Myocyte (in vitro differentiated cells): ENCODE results near the gene PNLIPRP1. TPM values are rescaled to one million over a fixed set of nuclear protein-coding genes. Genes with fewer than 3 reads are reported as not detected.

ENCODE experiments used
- DNase-seq: peaks from one replicate; pipeline ENCODE4 v3.0.0-alpha.2; 2012; ENCODE audit warnings: low read depth
- total RNA-seq: library from RNA; depleted of rRNA; stranded (reverse); fragments of >200 nt; gene quantifications from 2 replicates; pipeline ENCODE4 v1.2.3, GENCODE V29; 2014

The PNLIPRP1 gene
- total RNA-seq, 1 donor from 2014 or later = not detected

GRCh38 chr10:116599991-116600390, 9.2 kb downstream of the PNLIPRP1 start:
- no peak for DNase-seq

- DNase-seq = no peak
Observed at GRCh38 chr10:116602648-116603400, 12.1 kb downstream of the PNLIPRP1 start.

GRCh38 chr10:116606061-116606483, 15.3 kb downstream of the PNLIPRP1 start:
- peak; percentile 87 for DNase-seq

GRCh38 chr10:116607336-116607735, 16.6 kb downstream of the PNLIPRP1 start:
- no peak for DNase-seq

GRCh38 chr10:116608686-116609594, 18.2 kb downstream of the PNLIPRP1 start:
- no peak for DNase-seq

- no peak for DNase-seq
Observed at GRCh38 chr10:116610443-116611152, 19.8 kb downstream of the PNLIPRP1 start.

GRCh38 chr10:116611153-116611545, 20.4 kb downstream of the PNLIPRP1 start:
- DNase-seq = no peak

- no peak for DNase-seq
Observed at GRCh38 chr10:116612107-116612769, 21.5 kb downstream of the PNLIPRP1 start.

- no peak for DNase-seq
Observed at GRCh38 chr10:116613471-116613870, 22.7 kb downstream of the PNLIPRP1 start.

GRCh38 chr10:116614796-116615195, 24.0 kb downstream of the PNLIPRP1 start:
- DNase-seq = no peak

GRCh38 chr10:116615199-116615776, 24.5 kb downstream of the PNLIPRP1 start:
- peak; percentile 23 for DNase-seq

- DNase-seq = no peak
Observed at GRCh38 chr10:116620423-116621400, 30.0 kb downstream of the PNLIPRP1 start, which contains the start of gene PNLIPRP2. TSS of gene PNLIPRP2 (plus strand) at chr10:116620953.

- no peak for DNase-seq
Observed at GRCh38 chr10:116621476-116621875, 30.7 kb downstream of the PNLIPRP1 start.

- no peak for DNase-seq
Observed at GRCh38 chr10:116621934-116622655, 31.3 kb downstream of the PNLIPRP1 start.

- no peak for DNase-seq
Observed at GRCh38 chr10:116625845-116626244, 35.1 kb downstream of the PNLIPRP1 start.

- DNase-seq = no peak
Observed at GRCh38 chr10:116626815-116627214, 36.1 kb downstream of the PNLIPRP1 start.

GRCh38 chr10:116627386-116627933, 36.7 kb downstream of the PNLIPRP1 start:
- DNase-seq = peak; percentile 6

- DNase-seq = no peak
Observed at GRCh38 chr10:116629340-116629739, 38.6 kb downstream of the PNLIPRP1 start.
